ENCODE data around the gene LPP.

Gene LPP

GRCh38 chr3:188584958-188585689 is 431.2 kb downstream of the LPP start:
- TF ChIP-seq FOXP2 (optimal IDR thresholded peaks at IDR 0.05; ENCODE audit: borderline replicate concordance, extremely low read depth, extremely low read length, insufficient read depth) (no peak), REST (IDR thresholded peaks at IDR 0.05; ENCODE audit: insufficient read depth in 1 of 2, low read depth in 2 of 2, low read length in 2 of 2) (no peak), TAF1 (IDR thresholded peaks at IDR 0.05; ENCODE audit: borderline replicate concordance, insufficient read depth, low read length) (no peak), POLR2AphosphoS5 (IDR thresholded peaks at IDR 0.05; ENCODE audit: low read depth, low read length) (no peak), SIN3A (IDR thresholded peaks at IDR 0.05; ENCODE audit: borderline replicate concordance, insufficient read depth, low read length) (no peak)

GRCh38 chr3:188589071-188589470 is 435.1 kb downstream of the LPP start:
- TF ChIP-seq REST (IDR thresholded peaks at IDR 0.05; ENCODE audit: insufficient read depth in 1 of 2, low read depth in 2 of 2, low read length in 2 of 2) (no peak), POLR2AphosphoS5 (IDR thresholded peaks at IDR 0.05; ENCODE audit: low read depth, low read length) (no peak), SIN3A (IDR thresholded peaks at IDR 0.05; ENCODE audit: borderline replicate concordance, insufficient read depth, low read length) (no peak), FOXP2 (optimal IDR thresholded peaks at IDR 0.05; ENCODE audit: borderline replicate concordance, extremely low read depth, extremely low read length, insufficient read depth) (no peak), TAF1 (IDR thresholded peaks at IDR 0.05; ENCODE audit: borderline replicate concordance, insufficient read depth, low read length) (no peak)

- TF ChIP-seq SIN3A (IDR thresholded peaks at IDR 0.05; ENCODE audit: borderline replicate concordance, insufficient read depth, low read length), result no peak
These were observed 435.8 kb downstream of the LPP start for GRCh38 chr3:188589771-188590170.

- no peak for TF ChIP-seq SIN3A (IDR thresholded peaks at IDR 0.05; ENCODE audit: borderline replicate concordance, insufficient read depth, low read length)
- TF ChIP-seq POLR2AphosphoS5 (IDR thresholded peaks at IDR 0.05; ENCODE audit: low read depth, low read length), result no peak
- no peak for TF ChIP-seq REST (IDR thresholded peaks at IDR 0.05; ENCODE audit: insufficient read depth in 1 of 2, low read depth in 2 of 2, low read length in 2 of 2)
- no peak for TF ChIP-seq FOXP2 (optimal IDR thresholded peaks at IDR 0.05; ENCODE audit: borderline replicate concordance, extremely low read depth, extremely low read length, insufficient read depth)
- no peak for TF ChIP-seq TAF1 (IDR thresholded peaks at IDR 0.05; ENCODE audit: borderline replicate concordance, insufficient read depth, low read length)
These were observed 436.6 kb downstream of the LPP start for GRCh38 chr3:188590557-188590956.

- TF ChIP-seq POLR2AphosphoS5 (IDR thresholded peaks at IDR 0.05; ENCODE audit: low read depth, low read length) (no peak), SIN3A (IDR thresholded peaks at IDR 0.05; ENCODE audit: borderline replicate concordance, insufficient read depth, low read length) (no peak), REST (IDR thresholded peaks at IDR 0.05; ENCODE audit: insufficient read depth in 1 of 2, low read depth in 2 of 2, low read length in 2 of 2) (no peak)
These were observed 440.2 kb downstream of the LPP start for GRCh38 chr3:188594139-188594538.
